GM19324 (cell line): Measurements from ENCODE around the gene EXD1.
A peak's percentile ranks its signal among the peaks of the same experiment; 100 is the strongest.
"Not testable (repeated sequence)": the region's sequence is repeated elsewhere in the genome, so short reads cannot be mapped to it uniquely, and the experiment has no call there.

Experiments used
- ATAC-seq: cut with Tn5 transposase; IDR thresholded peaks from one replicate; pipeline ENCODE4 v1.9.1; 2021; ENCODE audit warnings: mild to moderate bottlenecking, moderate library complexity; ENCODE audit not compliant: unreplicated experiment, low FRiP score

The EXD1 gene, protein sequence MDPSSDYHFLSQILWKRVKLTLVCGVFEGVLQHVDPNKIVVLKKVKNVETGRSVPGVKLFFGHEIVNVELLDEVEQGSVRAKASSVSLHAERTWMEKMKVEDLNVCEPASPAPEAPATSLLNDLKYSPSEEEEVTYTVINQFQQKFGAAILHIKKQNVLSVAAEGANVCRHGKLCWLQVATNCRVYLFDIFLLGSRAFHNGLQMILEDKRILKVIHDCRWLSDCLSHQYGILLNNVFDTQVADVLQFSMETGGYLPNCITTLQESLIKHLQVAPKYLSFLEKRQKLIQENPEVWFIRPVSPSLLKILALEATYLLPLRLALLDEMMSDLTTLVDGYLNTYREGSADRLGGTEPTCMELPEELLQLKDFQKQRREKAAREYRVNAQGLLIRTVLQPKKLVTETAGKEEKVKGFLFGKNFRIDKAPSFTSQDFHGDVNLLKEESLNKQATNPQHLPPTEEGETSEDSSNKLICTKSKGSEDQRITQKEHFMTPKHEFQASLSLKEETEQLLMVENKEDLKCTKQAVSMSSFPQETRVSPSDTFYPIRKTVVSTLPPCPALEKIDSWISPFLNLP

DNA sequence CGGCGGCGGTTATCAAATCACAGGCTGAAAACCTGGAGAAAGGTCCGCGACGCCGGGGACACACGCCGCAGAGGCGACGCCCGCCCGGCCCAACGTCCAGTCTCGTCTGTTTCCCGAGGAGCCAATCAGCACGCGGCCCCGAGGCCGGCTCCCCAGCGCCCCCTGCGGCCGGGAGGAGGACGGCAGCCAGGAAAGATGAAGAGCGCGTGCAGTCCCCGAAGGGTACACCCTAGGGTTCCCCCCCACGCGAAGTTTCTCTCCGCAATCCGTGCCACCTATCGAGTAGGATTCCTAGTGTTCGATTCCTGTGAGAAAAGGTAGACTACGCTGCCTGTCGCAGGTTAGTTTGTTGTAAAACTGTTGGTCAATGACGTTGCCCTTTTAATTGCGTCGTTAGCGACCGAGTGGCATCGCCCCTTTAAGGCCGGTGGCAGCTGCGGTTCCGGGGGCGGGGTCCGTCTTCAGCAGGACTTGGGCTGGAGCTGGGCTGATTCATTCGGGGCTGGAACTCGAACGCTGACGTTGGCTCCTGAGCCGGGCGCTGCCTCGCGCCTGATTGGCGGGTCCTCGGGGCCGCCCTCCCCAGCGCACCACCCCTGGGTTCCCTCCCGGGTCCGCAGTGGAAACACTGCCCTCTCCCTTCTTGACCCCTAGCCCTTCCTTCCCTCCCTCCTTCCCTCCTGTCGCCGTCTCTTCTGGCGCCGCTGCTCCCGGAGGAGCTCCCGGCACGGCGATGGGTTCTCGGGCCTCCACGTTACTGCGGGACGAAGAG, at the start of gene EXD1, which contains the start of gene CHP1:
Gene EXD1 (minus strand): TSS at position 108 of the 772 bp plus-strand sequence. CDS start 4,182 bp downstream, outside the sequence.
Gene CHP1 (plus strand): TSS at position 619 of the 772 bp plus-strand sequence. CDS start 115 bp downstream, at position 734.
- ATAC-seq = peak; percentile 97

- ATAC-seq = no peak
Observed at GRCh38 chr15:41279535-41280283, 49.2 kb upstream of the EXD1 start.

GRCh38 chr15:41278319-41278718, 47.8 kb upstream of the EXD1 start:
- ATAC-seq = no peak

DNA sequence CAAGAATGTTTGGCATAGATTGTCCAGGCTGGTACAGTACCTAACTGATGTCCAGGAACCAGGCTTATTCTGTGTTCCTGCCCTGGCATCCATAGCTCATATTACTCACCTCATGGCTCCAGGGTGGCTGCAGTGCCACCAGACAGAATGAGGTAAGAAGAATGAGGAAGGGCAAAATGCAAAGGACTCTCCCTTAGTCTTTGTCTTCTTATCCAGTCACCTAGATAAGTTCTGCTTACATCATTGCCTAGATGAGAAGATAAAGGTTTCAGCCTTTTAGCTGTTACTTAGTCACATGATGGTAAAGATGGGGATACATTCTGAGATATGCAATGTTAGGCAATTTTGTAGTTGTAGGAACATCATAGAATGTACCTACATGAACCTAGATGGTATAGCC, 46.3 kb upstream of the EXD1 start:
- ATAC-seq = no peak

- no peak for ATAC-seq
Observed at GRCh38 chr15:41269887-41270286, 39.3 kb upstream of the EXD1 start.

- no peak for ATAC-seq
Observed at GRCh38 chr15:41263891-41264351, 33.4 kb upstream of the EXD1 start.

- no peak for ATAC-seq
Observed at GRCh38 chr15:41262571-41262970, 32.0 kb upstream of the EXD1 start.

GRCh38 chr15:41260924-41261323, 30.4 kb upstream of the EXD1 start:
- ATAC-seq = not testable (repeated sequence)

GRCh38 chr15:41259546-41260189, 29.1 kb upstream of the EXD1 start:
- no peak for ATAC-seq

- no peak for ATAC-seq
Observed at GRCh38 chr15:41258750-41259471, 28.4 kb upstream of the EXD1 start.

GRCh38 chr15:41256577-41257038, 26.1 kb upstream of the EXD1 start:
- ATAC-seq = no peak

GRCh38 chr15:41256103-41256502, 25.5 kb upstream of the EXD1 start:
- ATAC-seq = no peak

GRCh38 chr15:41254560-41254959, 24.0 kb upstream of the EXD1 start:
- ATAC-seq = no peak

- ATAC-seq = no peak
Observed at GRCh38 chr15:41251411-41251810, 20.9 kb upstream of the EXD1 start.

GRCh38 chr15:41250745-41251144, 20.2 kb upstream of the EXD1 start:
- not testable (repeated sequence) for ATAC-seq

- no peak for ATAC-seq
Observed at GRCh38 chr15:41241221-41241964, 10.8 kb upstream of the EXD1 start.

DNA sequence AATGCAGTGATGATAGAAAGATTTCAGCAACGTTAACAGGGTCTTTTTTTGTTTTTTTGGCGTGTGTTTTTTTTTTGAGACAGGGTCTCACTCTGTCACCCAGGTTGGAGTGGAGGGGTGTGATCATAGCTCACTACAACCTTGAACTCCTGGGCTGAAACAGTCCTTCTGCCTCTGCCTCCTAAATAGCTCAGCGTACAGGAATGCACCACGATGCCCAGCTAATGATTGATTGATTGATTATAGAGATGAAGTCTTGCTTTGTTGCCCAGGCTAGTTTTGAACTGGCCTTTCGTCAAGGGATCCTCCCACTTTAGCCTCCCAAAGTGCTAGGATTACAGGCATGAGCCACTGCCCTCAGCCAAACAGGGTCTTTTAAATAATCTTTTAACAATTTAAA, 7.5 kb upstream of the EXD1 start:
- ATAC-seq = no peak

GRCh38 chr15:41235929-41236328, 5.4 kb upstream of the EXD1 start:
- ATAC-seq = no peak
